ENCODE measurements around the gene ASPSCR1. TPM values are rescaled to one million over a fixed set of nuclear protein-coding genes. Genes with fewer than 3 reads are reported as not detected.

ASPSCR1 gene
- total and polyA plus RNA-seq, 2 of the 13 experiments (the other 11 are each of a cell fraction or from before 2014, with no cell fraction given), result 274 to 314 TPM

DNA sequence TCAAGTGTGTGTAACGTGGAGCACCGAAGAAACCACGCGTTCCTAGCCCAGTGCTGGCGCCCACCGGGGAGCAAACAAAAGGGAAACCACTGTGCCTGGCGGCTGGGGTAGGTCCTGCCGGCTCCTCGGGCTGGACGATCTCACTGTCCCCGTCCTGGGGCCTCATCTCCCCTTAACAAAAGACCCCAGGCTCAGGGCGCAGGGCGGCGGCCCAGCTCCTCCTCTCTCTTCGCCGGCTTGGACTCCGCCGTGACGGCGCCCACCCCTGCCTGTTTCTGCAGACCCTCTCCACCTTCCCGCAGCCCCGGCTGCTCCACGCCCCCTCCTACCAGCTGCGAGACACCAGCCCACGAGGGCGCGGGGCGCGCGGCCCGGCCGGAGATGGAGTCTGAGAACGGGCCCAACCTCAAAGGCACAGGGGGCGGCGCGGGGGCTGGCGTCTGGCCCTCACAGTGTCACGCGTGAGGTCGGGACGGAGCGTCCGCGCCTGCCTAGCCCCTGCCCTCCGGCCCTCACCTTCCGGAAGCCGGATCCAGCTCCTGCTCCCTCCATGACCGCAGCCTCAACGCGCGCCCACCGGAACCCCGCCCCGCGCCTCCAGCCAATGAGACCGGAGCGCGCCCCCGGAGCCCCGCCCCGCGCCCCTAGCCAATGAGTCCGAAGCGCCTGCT, 45.0 kb downstream of the ASPSCR1 start, which contains the start of gene CENPX (continued):
- TF ChIP-seq, protein P1, sequence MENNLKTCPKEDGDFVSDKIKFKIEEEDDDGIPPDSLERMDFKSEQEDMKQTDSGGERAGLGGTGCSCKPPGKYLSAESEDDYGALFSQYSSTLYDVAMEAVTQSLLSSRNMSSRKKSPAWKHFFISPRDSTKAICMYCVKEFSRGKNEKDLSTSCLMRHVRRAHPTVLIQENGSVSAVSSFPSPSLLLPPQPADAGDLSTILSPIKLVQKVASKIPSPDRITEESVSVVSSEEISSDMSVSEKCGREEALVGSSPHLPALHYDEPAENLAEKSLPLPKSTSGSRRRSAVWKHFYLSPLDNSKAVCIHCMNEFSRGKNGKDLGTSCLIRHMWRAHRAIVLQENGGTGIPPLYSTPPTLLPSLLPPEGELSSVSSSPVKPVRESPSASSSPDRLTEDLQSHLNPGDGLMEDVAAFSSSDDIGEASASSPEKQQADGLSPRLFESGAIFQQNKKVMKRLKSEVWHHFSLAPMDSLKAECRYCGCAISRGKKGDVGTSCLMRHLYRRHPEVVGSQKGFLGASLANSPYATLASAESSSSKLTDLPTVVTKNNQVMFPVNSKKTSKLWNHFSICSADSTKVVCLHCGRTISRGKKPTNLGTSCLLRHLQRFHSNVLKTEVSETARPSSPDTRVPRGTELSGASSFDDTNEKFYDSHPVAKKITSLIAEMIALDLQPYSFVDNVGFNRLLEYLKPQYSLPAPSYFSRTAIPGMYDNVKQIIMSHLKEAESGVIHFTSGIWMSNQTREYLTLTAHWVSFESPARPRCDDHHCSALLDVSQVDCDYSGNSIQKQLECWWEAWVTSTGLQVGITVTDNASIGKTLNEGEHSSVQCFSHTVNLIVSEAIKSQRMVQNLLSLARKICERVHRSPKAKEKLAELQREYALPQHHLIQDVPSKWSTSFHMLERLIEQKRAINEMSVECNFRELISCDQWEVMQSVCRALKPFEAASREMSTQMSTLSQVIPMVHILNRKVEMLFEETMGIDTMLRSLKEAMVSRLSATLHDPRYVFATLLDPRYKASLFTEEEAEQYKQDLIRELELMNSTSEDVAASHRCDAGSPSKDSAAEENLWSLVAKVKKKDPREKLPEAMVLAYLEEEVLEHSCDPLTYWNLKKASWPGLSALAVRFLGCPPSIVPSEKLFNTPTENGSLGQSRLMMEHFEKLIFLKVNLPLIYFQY (CRISPR knock-in tag; IDR thresholded peaks at IDR 0.05; ENCODE audit: borderline replicate concordance), result peak; percentile 52; the same call in 1 of the 2 replicates
- TF ChIP-seq, protein P2, sequence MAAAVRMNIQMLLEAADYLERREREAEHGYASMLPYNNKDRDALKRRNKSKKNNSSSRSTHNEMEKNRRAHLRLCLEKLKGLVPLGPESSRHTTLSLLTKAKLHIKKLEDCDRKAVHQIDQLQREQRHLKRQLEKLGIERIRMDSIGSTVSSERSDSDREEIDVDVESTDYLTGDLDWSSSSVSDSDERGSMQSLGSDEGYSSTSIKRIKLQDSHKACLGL (CRISPR knock-in tag; IDR thresholded peaks at IDR 0.05), result peak; percentile 83
- no peak for TF ChIP-seq TOE1 (CRISPR knock-in tag; IDR thresholded peaks at IDR 0.05)
- peak in 1 of 2 experiments; percentile 81; a peak in 1 of 4 replicates for TF ChIP-seq KLF16 (CRISPR knock-in tag; IDR thresholded peaks at IDR 0.05)
- 0 out of 2 replicates have a peak, but pooled peaks have one; percentile 23 for TF ChIP-seq ZNF557 (CRISPR knock-in tag; IDR thresholded peaks at IDR 0.05)
- TF ChIP-seq, protein P3, sequence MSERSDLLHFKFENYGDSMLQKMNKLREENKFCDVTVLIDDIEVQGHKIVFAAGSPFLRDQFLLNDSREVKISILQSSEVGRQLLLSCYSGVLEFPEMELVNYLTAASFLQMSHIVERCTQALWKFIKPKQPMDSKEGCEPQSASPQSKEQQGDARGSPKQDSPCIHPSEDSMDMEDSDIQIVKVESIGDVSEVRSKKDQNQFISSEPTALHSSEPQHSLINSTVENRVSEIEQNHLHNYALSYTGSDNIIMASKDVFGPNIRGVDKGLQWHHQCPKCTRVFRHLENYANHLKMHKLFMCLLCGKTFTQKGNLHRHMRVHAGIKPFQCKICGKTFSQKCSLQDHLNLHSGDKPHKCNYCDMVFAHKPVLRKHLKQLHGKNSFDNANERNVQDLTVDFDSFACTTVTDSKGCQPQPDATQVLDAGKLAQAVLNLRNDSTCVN (CRISPR knock-in tag; IDR thresholded peaks at IDR 0.05; ENCODE audit: borderline replicate concordance), result peak; percentile 57; the same call in 1 of the 2 replicates
- TF ChIP-seq RBFOX2 (IDR thresholded peaks at IDR 0.05; ENCODE audit: low read depth, low read length), result peak; percentile 97
- no peak for TF ChIP-seq IKZF4 (CRISPR knock-in tag; IDR thresholded peaks at IDR 0.05; ENCODE audit: borderline replicate concordance, low read depth, not compliant biosample characterization)
- TF ChIP-seq, protein P4, sequence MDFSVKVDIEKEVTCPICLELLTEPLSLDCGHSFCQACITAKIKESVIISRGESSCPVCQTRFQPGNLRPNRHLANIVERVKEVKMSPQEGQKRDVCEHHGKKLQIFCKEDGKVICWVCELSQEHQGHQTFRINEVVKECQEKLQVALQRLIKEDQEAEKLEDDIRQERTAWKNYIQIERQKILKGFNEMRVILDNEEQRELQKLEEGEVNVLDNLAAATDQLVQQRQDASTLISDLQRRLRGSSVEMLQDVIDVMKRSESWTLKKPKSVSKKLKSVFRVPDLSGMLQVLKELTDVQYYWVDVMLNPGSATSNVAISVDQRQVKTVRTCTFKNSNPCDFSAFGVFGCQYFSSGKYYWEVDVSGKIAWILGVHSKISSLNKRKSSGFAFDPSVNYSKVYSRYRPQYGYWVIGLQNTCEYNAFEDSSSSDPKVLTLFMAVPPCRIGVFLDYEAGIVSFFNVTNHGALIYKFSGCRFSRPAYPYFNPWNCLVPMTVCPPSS (IDR thresholded peaks at IDR 0.05), result no peak
- TF ChIP-seq, protein P5, sequence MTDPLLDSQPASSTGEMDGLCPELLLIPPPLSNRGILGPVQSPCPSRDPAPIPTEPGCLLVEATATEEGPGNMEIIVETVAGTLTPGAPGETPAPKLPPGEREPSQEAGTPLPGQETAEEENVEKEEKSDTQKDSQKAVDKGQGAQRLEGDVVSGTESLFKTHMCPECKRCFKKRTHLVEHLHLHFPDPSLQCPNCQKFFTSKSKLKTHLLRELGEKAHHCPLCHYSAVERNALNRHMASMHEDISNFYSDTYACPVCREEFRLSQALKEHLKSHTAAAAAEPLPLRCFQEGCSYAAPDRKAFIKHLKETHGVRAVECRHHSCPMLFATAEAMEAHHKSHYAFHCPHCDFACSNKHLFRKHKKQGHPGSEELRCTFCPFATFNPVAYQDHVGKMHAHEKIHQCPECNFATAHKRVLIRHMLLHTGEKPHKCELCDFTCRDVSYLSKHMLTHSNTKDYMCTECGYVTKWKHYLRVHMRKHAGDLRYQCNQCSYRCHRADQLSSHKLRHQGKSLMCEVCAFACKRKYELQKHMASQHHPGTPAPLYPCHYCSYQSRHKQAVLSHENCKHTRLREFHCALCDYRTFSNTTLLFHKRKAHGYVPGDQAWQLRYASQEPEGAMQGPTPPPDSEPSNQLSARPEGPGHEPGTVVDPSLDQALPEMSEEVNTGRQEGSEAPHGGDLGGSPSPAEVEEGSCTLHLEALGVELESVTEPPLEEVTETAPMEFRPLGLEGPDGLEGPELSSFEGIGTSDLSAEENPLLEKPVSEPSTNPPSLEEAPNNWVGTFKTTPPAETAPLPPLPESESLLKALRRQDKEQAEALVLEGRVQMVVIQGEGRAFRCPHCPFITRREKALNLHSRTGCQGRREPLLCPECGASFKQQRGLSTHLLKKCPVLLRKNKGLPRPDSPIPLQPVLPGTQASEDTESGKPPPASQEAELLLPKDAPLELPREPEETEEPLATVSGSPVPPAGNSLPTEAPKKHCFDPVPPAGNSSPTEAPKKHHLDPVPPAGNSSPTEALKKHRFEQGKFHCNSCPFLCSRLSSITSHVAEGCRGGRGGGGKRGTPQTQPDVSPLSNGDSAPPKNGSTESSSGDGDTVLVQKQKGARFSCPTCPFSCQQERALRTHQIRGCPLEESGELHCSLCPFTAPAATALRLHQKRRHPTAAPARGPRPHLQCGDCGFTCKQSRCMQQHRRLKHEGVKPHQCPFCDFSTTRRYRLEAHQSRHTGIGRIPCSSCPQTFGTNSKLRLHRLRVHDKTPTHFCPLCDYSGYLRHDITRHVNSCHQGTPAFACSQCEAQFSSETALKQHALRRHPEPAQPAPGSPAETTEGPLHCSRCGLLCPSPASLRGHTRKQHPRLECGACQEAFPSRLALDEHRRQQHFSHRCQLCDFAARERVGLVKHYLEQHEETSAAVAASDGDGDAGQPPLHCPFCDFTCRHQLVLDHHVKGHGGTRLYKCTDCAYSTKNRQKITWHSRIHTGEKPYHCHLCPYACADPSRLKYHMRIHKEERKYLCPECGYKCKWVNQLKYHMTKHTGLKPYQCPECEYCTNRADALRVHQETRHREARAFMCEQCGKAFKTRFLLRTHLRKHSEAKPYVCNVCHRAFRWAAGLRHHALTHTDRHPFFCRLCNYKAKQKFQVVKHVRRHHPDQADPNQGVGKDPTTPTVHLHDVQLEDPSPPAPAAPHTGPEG (CRISPR knock-in tag; IDR thresholded peaks at IDR 0.05), result peak; percentile 80; the same call in 1 of the 2 replicates
- TF ChIP-seq, protein P6, sequence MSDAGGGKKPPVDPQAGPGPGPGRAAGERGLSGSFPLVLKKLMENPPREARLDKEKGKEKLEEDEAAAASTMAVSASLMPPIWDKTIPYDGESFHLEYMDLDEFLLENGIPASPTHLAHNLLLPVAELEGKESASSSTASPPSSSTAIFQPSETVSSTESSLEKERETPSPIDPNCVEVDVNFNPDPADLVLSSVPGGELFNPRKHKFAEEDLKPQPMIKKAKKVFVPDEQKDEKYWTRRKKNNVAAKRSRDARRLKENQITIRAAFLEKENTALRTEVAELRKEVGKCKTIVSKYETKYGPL (CRISPR knock-in tag; IDR thresholded peaks at IDR 0.05), result no peak
- TF ChIP-seq ZSCAN25 (CRISPR knock-in tag; IDR thresholded peaks at IDR 0.05), result peak; percentile 15; the same call in 1 of the 2 replicates
